ENCODE measurements around the gene FAM13B. TPM values are rescaled to one million over a fixed set of nuclear protein-coding genes. Genes with fewer than 3 reads are reported as not detected.

FAM13B gene
- total RNA-seq, 1 experiment from 2014 or later = 13.6 TPM

GRCh38 chr5:137888863-137889759 is 143.8 kb downstream of the FAM13B start, which contains the start of gene PKD2L2:
PKD2L2 (plus strand) TSS chr5:137889457; CDS start chr5:137889492, 35 bp downstream.
- TF ChIP-seq EGR1 (IDR thresholded peaks at IDR 0.05; ENCODE audit: low read depth) (no peak), MAX (IDR thresholded peaks at IDR 0.05) (no peak), ATF3 (IDR thresholded peaks at IDR 0.05) (no peak), JUND (IDR thresholded peaks at IDR 0.05) (no peak), SP1 (IDR thresholded peaks at IDR 0.05; ENCODE audit: low read depth) (no peak), SRF (IDR thresholded peaks at IDR 0.05; ENCODE audit: low read depth) (no peak), CEBPB (IDR thresholded peaks at IDR 0.05; ENCODE audit: low read depth) (no peak), CBX3 (IDR thresholded peaks at IDR 0.05; ENCODE audit: low read depth) (no peak), ZFX (IDR thresholded peaks at IDR 0.05) (no peak), EZH2phosphoT487 (IDR thresholded peaks at IDR 0.05; ENCODE audit: borderline replicate concordance) (no peak), POLR2AphosphoS5 (IDR thresholded peaks at IDR 0.05; ENCODE audit: low read depth, low read length) (no peak)
- Histone ChIP-seq H3K9me3 (ENCODE audit: control insufficient read depth in 1 of 2, insufficient read depth in 1 of 2, low read depth in 1 of 2, low read length in 2 of 2) (no peaks in the 10 kb centered on the region), H3K4me3 (replicated peaks in 1 of 2; ENCODE audit: low read depth in 1 of 2, low read length in 2 of 2) (no peak within 1 kb of the TSS), H3K4me1 (ENCODE audit: control insufficient read depth in 1 of 2, insufficient read depth in 2 of 2, low read length in 2 of 2) (no peaks in the 10 kb centered on the region), H3K36me3 (ENCODE audit: control insufficient read depth in 1 of 2, insufficient read depth in 2 of 2, low read length in 2 of 2) (no peaks in the 10 kb centered on the region), H3K4me2 (ENCODE audit: low read length) (no peak within 1 kb of the TSS), H2AFZ (ENCODE audit: low read depth, low read length, poor library complexity, severe bottlenecking) (no peak within 1 kb of the TSS), H3K27ac (ENCODE audit: low read depth, low read length) (no peak within 1 kb of the TSS), H3K79me2 (ENCODE audit: insufficient read depth, low read length) (no peaks in the 10 kb centered on the region), H4K20me1 (ENCODE audit: insufficient read depth) (no peaks in the 10 kb centered on the region), H3K9ac (ENCODE audit: low read length) (no peak within 1 kb of the TSS), H3K9me2 (ENCODE audit: insufficient read depth) (no peaks in the 10 kb centered on the region), H3K27me3 (ENCODE audit: insufficient read depth, low read length) (no peaks in the 10 kb centered on the region)
- CTCF ChIA-PET = no interaction called here
- DNase-seq (ENCODE audit: low read depth, low spot score) (no peak), ATAC-seq (no peak)
- intact Hi-C loops (cut with micrococcal nuclease) = no loop called here
- RAD21 ChIA-PET (ENCODE audit: low non-redundant PET in 1 of 2, low total read pairs in 2 of 2, uncharacterized antibody in 2 of 2, unreplicated experiment in 2 of 2) = no interaction called here
- POLR2A ChIA-PET = no interaction called here
- no TSS peak for BruUV-seq (replicated peaks)

- H3K4me3 ChIP-seq (replicated peaks in 1 of 2; ENCODE audit: low read depth in 1 of 2, low read length in 2 of 2) = no peak overlapping the region
- no peak overlapping the region for H2AFZ ChIP-seq (ENCODE audit: low read depth, low read length, poor library complexity, severe bottlenecking)
- H3K27me3 ChIP-seq (ENCODE audit: insufficient read depth, low read length) = no peaks in the 10 kb centered on the region
- no TSS peak for BruUV-seq (replicated peaks)
- no peak overlapping the region for H3K9ac ChIP-seq (ENCODE audit: low read length)
- intact Hi-C loops (cut with micrococcal nuclease) = no loop called here
- H3K79me2 ChIP-seq (ENCODE audit: insufficient read depth, low read length) = no peaks in the 10 kb centered on the region
- no peaks in the 10 kb centered on the region for H3K36me3 ChIP-seq (ENCODE audit: control insufficient read depth in 1 of 2, insufficient read depth in 2 of 2, low read length in 2 of 2)
- no peaks in the 10 kb centered on the region for H3K9me3 ChIP-seq (ENCODE audit: control insufficient read depth in 1 of 2, insufficient read depth in 1 of 2, low read depth in 1 of 2, low read length in 2 of 2)
- DNase-seq (ENCODE audit: low read depth, low spot score) = no peak
- ATAC-seq = no peak
- ChIA-PET RAD21 (ENCODE audit: low non-redundant PET in 1 of 2, low total read pairs in 2 of 2, uncharacterized antibody in 2 of 2, unreplicated experiment in 2 of 2) (no interaction called here), POLR2A (no interaction called here), CTCF (no interaction called here)
- no peaks in the 10 kb centered on the region for H3K4me1 ChIP-seq (ENCODE audit: control insufficient read depth in 1 of 2, insufficient read depth in 2 of 2, low read length in 2 of 2)
- no peak overlapping the region for H3K4me2 ChIP-seq (ENCODE audit: low read length)
- no peaks in the 10 kb centered on the region for H4K20me1 ChIP-seq (ENCODE audit: insufficient read depth)
- no peaks in the 10 kb centered on the region for H3K9me2 ChIP-seq (ENCODE audit: insufficient read depth)
- no peak overlapping the region for H3K27ac ChIP-seq (ENCODE audit: low read depth, low read length)
- no peak for TF ChIP-seq CTCF (IDR thresholded peaks at IDR 0.05 in 2 of 3, conservative IDR thresholded peaks at IDR 0.05 in 1 of 3; ENCODE audit: borderline replicate concordance in 1 of 3, insufficient read depth in 1 of 3, low read depth in 2 of 3, low read length in 2 of 3)
- TF ChIP-seq REST (IDR thresholded peaks at IDR 0.05; ENCODE audit: low read depth) = no peak
- TF ChIP-seq ZNF274 (IDR thresholded peaks at IDR 0.05; ENCODE audit: low read depth, low read length) = no peak
- no peak for TF ChIP-seq ATF3 (IDR thresholded peaks at IDR 0.05)
- no peak for TF ChIP-seq SP1 (IDR thresholded peaks at IDR 0.05; ENCODE audit: low read depth)
Observed at GRCh38 chr5:137888466-137888862, 144.4 kb downstream of the FAM13B start.
